ENCODE measurements around the gene ZNF280C.

The ZNF280C gene

DNA sequence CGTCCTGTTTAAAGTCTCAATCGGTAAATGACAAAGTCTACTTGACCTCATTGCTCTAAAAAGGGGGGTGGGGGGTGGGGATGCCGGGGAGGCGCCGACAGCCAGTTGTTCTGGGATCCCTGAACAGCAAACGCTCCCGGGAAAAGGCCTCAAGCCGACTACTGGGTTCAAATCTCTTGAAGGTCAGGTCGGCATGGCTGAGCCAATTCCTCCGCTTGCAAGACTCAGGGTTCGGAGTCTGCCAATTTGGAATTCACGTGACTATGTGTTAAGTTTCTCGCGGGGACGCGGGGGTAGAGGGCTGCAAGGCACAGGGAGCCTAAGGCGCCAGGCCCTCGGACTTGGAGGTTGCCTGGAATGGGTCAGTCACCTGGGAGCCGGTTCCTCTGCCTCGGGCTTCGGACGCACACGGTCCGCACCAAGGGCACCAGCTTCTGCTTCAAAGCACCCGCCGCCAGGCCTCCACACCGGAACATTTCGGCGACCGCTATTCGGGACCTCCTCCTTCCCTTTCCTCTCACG, 103.5 kb downstream of the ZNF280C start:
- Histone ChIP-seq H3K4me2 (peak overlapping the region; percentile 96), H3K9ac (peak overlapping the region; percentile 77), H3K27me3 (ENCODE audit: insufficient read depth, low read depth) (no peaks in the 10 kb centered on the region), H3K4me1 (ENCODE audit: low read depth, poor library complexity, severe bottlenecking) (peaks cover 44% of the 10 kb centered on the region), H4K20me1 (ENCODE audit: insufficient read depth) (no peaks in the 10 kb centered on the region), H3K4me3 (IDR thresholded peaks at IDR 0.05; ENCODE audit: insufficient read depth, low read depth, low read length) (no peak overlapping the region), H2AFZ (ENCODE audit: low read depth) (peak overlapping the region; percentile 61), H3K36me3 (ENCODE audit: insufficient read depth) (no peaks in the 10 kb centered on the region), H3K79me2 (ENCODE audit: insufficient read depth, low read depth) (peaks cover 46% of the 10 kb centered on the region), H3K27ac (peak overlapping the region; percentile 90)
- no peak for TF ChIP-seq CTCF (conservative IDR thresholded peaks at IDR 0.05; ENCODE audit: low read depth, low read length)

- H3K36me3 ChIP-seq (ENCODE audit: insufficient read depth) = no peaks in the 10 kb centered on the region
- H3K9ac ChIP-seq = no peak overlapping the region
- TF ChIP-seq CTCF (conservative IDR thresholded peaks at IDR 0.05; ENCODE audit: low read depth, low read length) = no peak
- no peaks in the 10 kb centered on the region for H3K27me3 ChIP-seq (ENCODE audit: insufficient read depth, low read depth)
- peaks cover 51% of the 10 kb centered on the region for H3K4me1 ChIP-seq (ENCODE audit: low read depth, poor library complexity, severe bottlenecking)
- H3K27ac ChIP-seq = no peak overlapping the region
- H4K20me1 ChIP-seq (ENCODE audit: insufficient read depth) = no peaks in the 10 kb centered on the region
- H3K79me2 ChIP-seq (ENCODE audit: insufficient read depth, low read depth) = peaks cover 62% of the 10 kb centered on the region
- H2AFZ ChIP-seq (ENCODE audit: low read depth) = no peak overlapping the region
- no peak overlapping the region for H3K4me2 ChIP-seq
- H3K4me3 ChIP-seq (IDR thresholded peaks at IDR 0.05; ENCODE audit: insufficient read depth, low read depth, low read length) = no peak overlapping the region
These were observed 105.3 kb downstream of the ZNF280C start for GRCh38 chrX:130163398-130163797.

- Histone ChIP-seq H3K79me2 (ENCODE audit: insufficient read depth, low read depth) (peaks cover 62% of the 10 kb centered on the region), H3K27me3 (ENCODE audit: insufficient read depth, low read depth) (no peaks in the 10 kb centered on the region), H4K20me1 (ENCODE audit: insufficient read depth) (no peaks in the 10 kb centered on the region), H3K36me3 (ENCODE audit: insufficient read depth) (no peaks in the 10 kb centered on the region), H3K4me3 (IDR thresholded peaks at IDR 0.05; ENCODE audit: insufficient read depth, low read depth, low read length) (no peak overlapping the region), H3K4me1 (ENCODE audit: low read depth, poor library complexity, severe bottlenecking) (peaks cover 44% of the 10 kb centered on the region), H2AFZ (ENCODE audit: low read depth) (no peak overlapping the region), H3K9ac (no peak overlapping the region), H3K27ac (no peak overlapping the region), H3K4me2 (no peak overlapping the region)
- no peak for TF ChIP-seq CTCF (conservative IDR thresholded peaks at IDR 0.05; ENCODE audit: low read depth, low read length)
These were observed 106.5 kb downstream of the ZNF280C start for GRCh38 chrX:130162094-130162735.

DNA sequence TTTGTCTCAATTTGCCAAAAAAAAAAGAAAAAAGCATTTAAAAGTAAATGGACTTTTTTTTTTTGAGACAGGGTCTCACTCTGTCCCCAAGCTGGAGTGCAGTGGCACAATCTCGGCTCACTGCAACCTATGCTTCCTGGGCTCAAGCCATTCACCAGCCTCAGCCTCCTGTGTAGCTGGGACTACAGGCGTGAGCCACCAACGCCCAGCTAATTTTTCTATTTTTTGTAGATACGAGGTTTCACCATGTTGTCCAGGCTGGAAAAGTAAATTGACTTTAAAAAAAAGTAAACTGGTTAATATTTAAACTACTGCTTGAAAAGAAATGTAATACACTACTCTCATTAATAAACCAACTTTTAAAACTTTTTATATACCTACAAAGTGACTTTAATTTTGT, 108.9 kb downstream of the ZNF280C start:
- Histone ChIP-seq H3K27ac (no peak overlapping the region), H3K4me2 (peak overlapping the region; percentile 33; the same call in 1 of the 2 replicates), H4K20me1 (ENCODE audit: insufficient read depth) (no peaks in the 10 kb centered on the region), H3K9ac (no peak overlapping the region), H2AFZ (ENCODE audit: low read depth) (no peak overlapping the region), H3K4me1 (ENCODE audit: low read depth, poor library complexity, severe bottlenecking) (peaks cover 40% of the 10 kb centered on the region), H3K27me3 (ENCODE audit: insufficient read depth, low read depth) (no peaks in the 10 kb centered on the region), H3K4me3 (IDR thresholded peaks at IDR 0.05; ENCODE audit: insufficient read depth, low read depth, low read length) (no peak overlapping the region), H3K36me3 (ENCODE audit: insufficient read depth) (no peaks in the 10 kb centered on the region), H3K79me2 (ENCODE audit: insufficient read depth, low read depth) (peaks cover 55% of the 10 kb centered on the region)
- no peak for TF ChIP-seq CTCF (conservative IDR thresholded peaks at IDR 0.05; ENCODE audit: low read depth, low read length)

All from KMS-11 (cell line).